K562 (cell line): ENCODE data around the gene SPAG4. TPM values are rescaled to one million over a fixed set of nuclear protein-coding genes. Genes with fewer than 3 reads are reported as not detected.

Source experiments
- CHD7 ChIP-seq: fragments of 200-600 bp; sonication (generic); IDR thresholded peaks from one replicate; pipeline ENCODE4 v1.6.1; 2012; ENCODE audit warnings: mild to moderate bottlenecking, low read depth, low read length, inconsistent platforms
- EHMT2 ChIP-seq: fragments of 450-650 bp; IDR thresholded peaks from 2 replicates; pipeline ENCODE4 v1.6.1; 2018; ENCODE audit warnings: antibody characterized with exemption
- ZNF57 ChIP-seq: fragments of 450-650 bp; formaldehyde crosslinking; IDR thresholded peaks from 2 replicates; pipeline ENCODE4 v1.4.0; 2020; ENCODE audit warnings: mild to moderate bottlenecking, moderate library complexity
- polyA plus RNA-seq, 8 experiments: library from polyadenylated mRNA; depleted of rRNA in 4 of 8; stranded (reverse) in 5 of 8; unstranded in 3 of 8; fragments of >200 nt; fragmentation: Nextera tagmentation in 2 of 8; fragmentation: Illumina TruSeq in 1 of 8; extraction: Ambion mirVana in 2 of 8; extraction: Trizol in 1 of 8; gene quantifications; 2 replicates each; pipeline versions ENCODE4 v1.2.1 to v1.2.3, GENCODE V29; 2011 to 2014; ENCODE audit warnings: inconsistent platforms in 1 of 8, missing spikeins in 1 of 8
- total RNA-seq, 7 experiments: library from RNA; depleted of rRNA in 6 of 7; stranded (reverse); fragments of >200 nt in 6 of 7; fragmentation: Illumina TruSeq in 2 of 7; extraction: Trizol in 2 of 7; gene quantifications; 2 replicates each; pipeline versions ENCODE4 v1.2.1 to v1.2.3, GENCODE V29; 2011 to 2021; ENCODE audit warnings: low replicate concordance in 1 of 7
- TF ChIP-seq, protein P1 (sequence below): fragments of 250-450 bp; sonication (Bioruptor Pico); IDR thresholded peaks from 2 replicates; pipeline ENCODE4 v1.8.0; 2022; ENCODE audit warnings: inconsistent platforms
- TF ChIP-seq, protein P2 (sequence below): fragments of 250-450 bp; sonication (Bioruptor Pico); IDR thresholded peaks from 2 replicates; pipeline ENCODE4 v1.8.0; 2021; ENCODE audit warnings: moderate library complexity, mild to moderate bottlenecking, inconsistent platforms

The SPAG4 gene
- total and polyA plus RNA-seq, 9 of the 15 experiments (the other 6 are each of a cell fraction or from before 2014, with no cell fraction given): 1.6 to 11.4 (median 4.6) TPM

DNA sequence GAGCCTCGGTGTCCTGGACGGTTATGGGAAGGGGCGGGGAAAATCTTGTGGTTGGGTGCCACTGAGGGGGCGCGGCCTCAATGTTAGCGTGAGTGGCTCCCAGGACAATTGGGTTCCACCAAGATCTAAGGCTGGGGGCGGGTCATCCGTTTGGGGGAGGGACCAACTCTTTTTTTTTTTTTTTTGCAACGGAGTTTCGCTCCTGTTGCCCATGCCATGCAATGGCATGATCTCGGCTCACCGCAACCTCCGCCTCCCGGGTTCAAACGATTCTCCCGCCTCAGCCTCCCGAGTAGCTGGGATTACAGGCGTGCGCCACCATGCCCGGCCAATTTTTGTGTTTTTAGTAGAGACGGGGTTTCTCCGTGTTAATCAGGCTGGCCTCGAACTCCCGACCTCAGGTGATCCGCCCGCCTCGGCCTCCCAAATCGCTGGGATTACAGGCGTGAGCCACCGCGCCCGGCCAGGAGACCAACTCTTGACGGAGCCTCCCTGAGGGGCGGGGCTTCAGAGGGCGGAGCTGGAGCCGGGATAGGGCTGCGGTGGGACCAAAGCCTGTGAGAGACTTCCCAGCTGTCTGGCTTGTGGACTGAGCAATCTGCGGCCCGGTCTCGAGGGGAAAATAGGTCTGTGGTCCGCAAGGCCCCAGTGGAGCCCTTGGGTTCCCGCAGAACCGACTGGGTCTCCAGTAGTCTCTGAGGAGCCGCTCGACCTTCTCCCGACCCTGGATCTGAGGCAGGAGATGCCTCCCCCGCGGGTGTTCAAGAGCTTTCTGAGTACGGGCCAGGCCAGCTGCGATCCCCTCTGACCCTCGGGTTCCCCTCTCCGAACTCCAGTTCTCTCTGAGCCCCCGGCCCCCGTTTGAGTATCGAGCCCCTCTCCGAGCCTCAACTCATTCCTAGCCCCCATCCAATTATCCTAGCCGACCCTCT lies 1.1 kb downstream of the SPAG4 start (continued):
- no peak for TF ChIP-seq CHD7
- no peak for TF ChIP-seq ZNF57
- TF ChIP-seq, protein P1, sequence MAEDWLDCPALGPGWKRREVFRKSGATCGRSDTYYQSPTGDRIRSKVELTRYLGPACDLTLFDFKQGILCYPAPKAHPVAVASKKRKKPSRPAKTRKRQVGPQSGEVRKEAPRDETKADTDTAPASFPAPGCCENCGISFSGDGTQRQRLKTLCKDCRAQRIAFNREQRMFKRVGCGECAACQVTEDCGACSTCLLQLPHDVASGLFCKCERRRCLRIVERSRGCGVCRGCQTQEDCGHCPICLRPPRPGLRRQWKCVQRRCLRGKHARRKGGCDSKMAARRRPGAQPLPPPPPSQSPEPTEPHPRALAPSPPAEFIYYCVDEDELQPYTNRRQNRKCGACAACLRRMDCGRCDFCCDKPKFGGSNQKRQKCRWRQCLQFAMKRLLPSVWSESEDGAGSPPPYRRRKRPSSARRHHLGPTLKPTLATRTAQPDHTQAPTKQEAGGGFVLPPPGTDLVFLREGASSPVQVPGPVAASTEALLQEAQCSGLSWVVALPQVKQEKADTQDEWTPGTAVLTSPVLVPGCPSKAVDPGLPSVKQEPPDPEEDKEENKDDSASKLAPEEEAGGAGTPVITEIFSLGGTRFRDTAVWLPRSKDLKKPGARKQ (CRISPR knock-in tag): no peak
- TF ChIP-seq, protein P2, sequence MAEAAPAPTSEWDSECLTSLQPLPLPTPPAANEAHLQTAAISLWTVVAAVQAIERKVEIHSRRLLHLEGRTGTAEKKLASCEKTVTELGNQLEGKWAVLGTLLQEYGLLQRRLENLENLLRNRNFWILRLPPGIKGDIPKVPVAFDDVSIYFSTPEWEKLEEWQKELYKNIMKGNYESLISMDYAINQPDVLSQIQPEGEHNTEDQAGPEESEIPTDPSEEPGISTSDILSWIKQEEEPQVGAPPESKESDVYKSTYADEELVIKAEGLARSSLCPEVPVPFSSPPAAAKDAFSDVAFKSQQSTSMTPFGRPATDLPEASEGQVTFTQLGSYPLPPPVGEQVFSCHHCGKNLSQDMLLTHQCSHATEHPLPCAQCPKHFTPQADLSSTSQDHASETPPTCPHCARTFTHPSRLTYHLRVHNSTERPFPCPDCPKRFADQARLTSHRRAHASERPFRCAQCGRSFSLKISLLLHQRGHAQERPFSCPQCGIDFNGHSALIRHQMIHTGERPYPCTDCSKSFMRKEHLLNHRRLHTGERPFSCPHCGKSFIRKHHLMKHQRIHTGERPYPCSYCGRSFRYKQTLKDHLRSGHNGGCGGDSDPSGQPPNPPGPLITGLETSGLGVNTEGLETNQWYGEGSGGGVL: no peak
- peak; percentile 76 for TF ChIP-seq EHMT2
